Activated CD8-positive, alpha-beta memory T cell treated with anti-CD3 and anti-CD28 coated beads, Interleukin-2, amount 10 ng/mL, durations not matched to agents 7 days and 5 days (primary cell): Measurements from ENCODE around the gene RBM38. TPM values are rescaled to one million over a fixed set of nuclear protein-coding genes. Genes with fewer than 3 reads are reported as not detected.
"Not testable (repeated sequence)": the region's sequence is repeated elsewhere in the genome, so short reads cannot be mapped to it uniquely, and the experiment has no call there.

Experiments used
- ATAC-seq: fragments of 150-1000 bp; cut with Tn5 transposase; one replicate; pipeline ENCODE4 v1.10.0; 2021; ENCODE audit warnings: moderate library complexity
- CTCF ChIA-PET: fragments of 350-600 bp; sonication (Branson Sonifier 250); formaldehyde crosslinking; loops from one replicate; lab custom pipeline; 2021; ENCODE audit warnings: antibody characterized with exemption; lab: Charles Lee
- DNase-seq: peaks from one replicate; pipeline ENCODE4 v3.0.0-alpha.2; 2020
- H3K27ac Mint-ChIP-seq: one replicate; pipeline ENCODE4 v1.8.0; 2021; ENCODE audit warnings: mild to moderate bottlenecking, mixed read lengths
- H3K27me3 Mint-ChIP-seq: one replicate; pipeline ENCODE4 v1.8.0; 2021; ENCODE audit warnings: mixed read lengths
- H3K36me3 Mint-ChIP-seq: one replicate; pipeline ENCODE4 v1.8.0; 2021; ENCODE audit warnings: mild to moderate bottlenecking, mixed read lengths
- H3K4me1 Mint-ChIP-seq: one replicate; pipeline ENCODE4 v1.8.0; 2021; ENCODE audit warnings: mixed read lengths
- H3K4me3 Mint-ChIP-seq: one replicate; pipeline ENCODE4 v1.8.0; 2021; ENCODE audit warnings: mild to moderate bottlenecking, moderate library complexity, mixed read lengths
- H3K9me3 Mint-ChIP-seq: one replicate; pipeline ENCODE4 v1.8.0; 2022; ENCODE audit warnings: low read depth, mixed read lengths
- total RNA-seq, 2 experiments: library from RNA; stranded (reverse); gene quantifications; one replicate each; pipeline ENCODE4 v1.2.3, GENCODE V29; 2021

The RBM38 gene
- total RNA-seq, 2 experiments from 2014 or later: 74.8 to 91.9 TPM

DNA sequence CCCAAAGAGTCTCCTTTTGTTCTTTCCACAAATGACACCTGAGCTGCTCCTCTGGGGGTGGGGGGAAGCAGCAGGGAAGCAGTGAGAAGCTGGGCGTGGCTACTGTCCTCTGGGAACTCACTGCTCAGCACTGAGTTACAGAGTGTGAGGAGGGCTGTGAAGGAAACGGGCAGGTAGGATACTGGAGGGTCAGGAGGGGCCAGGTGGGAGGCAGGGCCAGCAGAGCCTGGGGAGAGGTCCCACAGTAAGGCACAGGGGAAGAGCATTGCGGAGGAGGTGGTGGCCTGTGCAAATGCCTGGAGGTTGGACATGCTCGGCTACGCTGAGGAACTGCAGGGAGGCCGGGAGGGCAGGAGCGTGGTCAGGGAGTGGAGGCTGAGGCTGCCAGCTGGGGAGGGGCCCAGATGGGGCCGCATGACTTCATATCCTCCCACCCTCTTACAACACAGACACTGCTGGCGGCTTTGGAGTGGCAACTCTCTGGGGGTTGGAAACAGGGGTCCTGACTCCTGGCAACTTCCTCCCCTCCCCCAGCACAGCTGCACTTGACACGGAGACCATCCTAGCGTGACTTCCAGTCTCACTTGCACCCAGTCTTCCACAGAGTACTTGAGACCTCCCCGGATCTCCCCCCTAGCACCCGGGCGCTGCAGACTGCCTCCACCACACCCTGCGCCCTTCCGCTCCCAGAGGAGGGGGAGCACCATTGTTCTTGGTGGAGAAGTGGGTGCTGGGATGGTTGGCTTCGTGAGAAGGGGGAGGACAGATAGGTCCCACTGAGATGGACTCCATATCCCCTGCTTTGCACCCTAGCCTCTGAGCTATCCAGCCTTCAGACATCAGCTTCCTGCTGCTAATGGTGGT is 34.2 kb downstream of the RBM38 start:
- H3K27ac Mint-ChIP-seq: no peak overlapping the region
- no peak for ATAC-seq
- H3K27me3 Mint-ChIP-seq: peaks cover 4% of the 10 kb centered on the region
- no peaks in the 10 kb centered on the region for H3K36me3 Mint-ChIP-seq
- CTCF ChIA-PET: interaction anchor here (1.6 to 2.2 kb wide), 2 partner anchors 13 to 27 kb away, joined by 5 to 8 read pairs; no protein-coding TSS in a partner anchor
- no peak overlapping the region for H3K4me3 Mint-ChIP-seq
- peaks cover 13% of the 10 kb centered on the region for H3K4me1 Mint-ChIP-seq
- H3K9me3 Mint-ChIP-seq: no peaks in the 10 kb centered on the region
- no peak for DNase-seq

DNA sequence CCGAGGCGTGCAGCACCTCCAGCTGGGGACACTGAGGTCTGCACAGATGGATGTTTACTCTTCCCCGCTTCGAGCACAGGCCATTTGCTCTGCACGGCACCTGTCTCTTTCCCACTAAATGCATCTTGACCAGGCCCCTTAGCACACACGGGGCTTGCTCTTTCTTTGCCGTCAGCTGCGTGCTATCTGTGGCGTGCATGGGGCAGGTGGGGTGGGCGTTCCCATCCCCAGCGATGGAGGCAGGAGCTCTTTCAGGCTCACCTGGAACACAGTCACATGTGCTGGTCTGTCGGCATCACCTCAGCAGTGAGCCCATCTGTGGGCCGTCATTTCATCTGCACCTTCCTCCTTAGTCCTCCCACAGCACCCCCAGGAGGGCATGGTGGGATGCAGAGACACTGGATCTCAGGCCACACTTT is 35.1 kb downstream of the RBM38 start:
- CTCF ChIA-PET: interaction anchor here (1.5 to 2.2 kb wide), 2 partner anchors 13 to 72 kb away, joined by 3 to 8 read pairs; no protein-coding TSS in a partner anchor
- H3K9me3 Mint-ChIP-seq: no peaks in the 10 kb centered on the region
- H3K27me3 Mint-ChIP-seq: peaks cover 4% of the 10 kb centered on the region
- DNase-seq (no peak), ATAC-seq (no peak)
- no peak overlapping the region for H3K4me3 Mint-ChIP-seq
- no peak overlapping the region for H3K27ac Mint-ChIP-seq
- H3K36me3 Mint-ChIP-seq: no peaks in the 10 kb centered on the region
- peaks cover 15% of the 10 kb centered on the region for H3K4me1 Mint-ChIP-seq

DNA sequence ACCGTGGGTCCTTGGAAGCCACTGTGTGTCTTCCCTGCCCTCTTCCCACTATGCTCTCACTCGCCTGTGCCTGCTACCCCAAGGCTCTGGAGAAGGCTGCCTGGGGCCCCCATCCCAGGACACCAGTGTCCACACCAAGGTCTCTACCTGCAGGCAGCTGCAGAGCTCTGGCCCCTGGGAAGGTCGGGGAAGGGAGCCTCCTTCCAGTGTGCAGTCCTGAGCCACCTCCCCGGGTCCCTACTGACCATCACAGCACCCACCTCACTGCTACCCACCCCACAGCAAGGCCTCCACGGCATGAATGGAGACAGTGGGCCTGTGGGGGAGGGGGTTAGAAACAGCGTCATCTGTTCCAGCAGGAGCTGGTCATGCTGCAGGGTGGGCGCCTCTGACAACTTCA is 35.6 kb downstream of the RBM38 start:
- ATAC-seq: no peak
- Mint-ChIP-seq H3K27ac (no peak overlapping the region), H3K4me3 (no peak overlapping the region), H3K9me3 (no peaks in the 10 kb centered on the region), H3K4me1 (peaks cover 20% of the 10 kb centered on the region), H3K27me3 (peaks cover 4% of the 10 kb centered on the region), H3K36me3 (no peaks in the 10 kb centered on the region)
- DNase-seq: no peak
- CTCF ChIA-PET: interaction anchor here (1.5 to 2.2 kb wide), 2 partner anchors 14 to 71 kb away, joined by 3 to 8 read pairs; no protein-coding TSS in a partner anchor

DNA sequence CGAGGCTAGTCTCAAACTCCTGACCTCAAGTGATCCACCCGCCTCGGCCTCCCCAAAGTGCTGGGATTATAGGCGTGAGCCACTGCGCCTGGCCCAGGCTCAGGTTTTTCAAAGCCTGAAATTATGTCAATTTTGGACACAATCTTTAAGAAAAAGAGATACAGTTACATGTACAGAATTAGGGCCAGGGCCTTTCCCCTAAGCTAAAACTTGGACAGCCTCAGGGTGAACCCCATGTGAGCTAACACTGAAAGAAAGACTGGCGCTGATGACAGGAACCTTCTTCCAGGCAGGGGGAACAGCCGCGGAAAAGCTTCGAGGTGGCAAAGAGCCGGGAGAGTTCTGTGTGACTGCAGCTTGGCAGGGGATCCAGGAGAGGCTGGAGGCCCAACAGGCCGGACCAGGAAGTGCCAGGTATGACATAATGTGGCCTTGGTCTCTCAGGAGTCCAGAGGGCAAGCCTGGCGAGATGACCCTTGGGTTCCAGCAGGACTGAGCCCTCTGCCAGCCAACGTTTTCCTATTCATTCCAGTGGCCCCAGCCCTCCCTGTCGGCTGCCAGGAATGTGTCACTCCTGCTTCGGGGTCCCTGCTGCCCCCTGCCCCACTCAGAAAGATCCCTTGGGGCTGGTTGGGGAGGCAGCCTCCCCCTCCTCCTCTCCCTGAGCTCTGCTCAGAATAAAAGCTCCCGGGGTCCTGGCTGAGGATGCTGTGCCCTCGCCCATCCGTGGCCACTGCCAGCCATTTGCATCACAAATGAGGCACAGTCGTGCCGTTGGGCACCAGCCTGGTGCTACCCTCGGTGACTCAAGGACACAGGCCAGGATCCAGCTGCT is 37.3 kb downstream of the RBM38 start:
- no peak for ATAC-seq
- DNase-seq: no peak
- Mint-ChIP-seq H3K27ac (no peak overlapping the region), H3K4me3 (no peak overlapping the region), H3K27me3 (peaks cover 4% of the 10 kb centered on the region), H3K36me3 (no peaks in the 10 kb centered on the region), H3K4me1 (peaks cover 35% of the 10 kb centered on the region), H3K9me3 (no peaks in the 10 kb centered on the region)
- CTCF ChIA-PET: interaction anchor here (1.4 kb wide), 1 partner anchor 46 kb away, joined by 3 read pairs; no protein-coding TSS in a partner anchor

DNA sequence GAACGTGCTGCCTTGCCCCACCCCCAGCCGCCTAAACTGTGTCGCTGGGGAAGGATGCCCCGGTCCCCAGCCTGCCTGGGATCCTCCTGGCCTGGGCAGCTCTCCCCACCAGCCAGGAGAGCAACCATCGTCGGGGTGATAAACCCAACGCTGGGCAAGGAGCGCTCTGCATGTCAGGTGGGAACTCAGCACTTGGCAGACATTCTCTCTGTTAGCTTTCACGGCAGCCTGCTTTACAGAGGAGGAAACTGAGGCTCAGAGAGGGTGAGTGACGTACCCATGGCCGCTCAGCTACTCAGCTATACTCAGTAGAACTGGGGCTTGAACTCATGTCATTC is 37.9 kb downstream of the RBM38 start:
- DNase-seq: no peak
- Mint-ChIP-seq H3K27ac (no peak overlapping the region), H3K4me1 (peaks cover 40% of the 10 kb centered on the region), H3K9me3 (no peaks in the 10 kb centered on the region), H3K4me3 (no peak overlapping the region), H3K36me3 (peaks cover 2% of the 10 kb centered on the region), H3K27me3 (peaks cover 6% of the 10 kb centered on the region)
- ATAC-seq: no peak
- CTCF ChIA-PET: interaction anchor here (0.9 to 1.8 kb wide), 3 partner anchors 17 to 47 kb away, joined by 3 to 6 read pairs (median 3); no protein-coding TSS in a partner anchor

DNA sequence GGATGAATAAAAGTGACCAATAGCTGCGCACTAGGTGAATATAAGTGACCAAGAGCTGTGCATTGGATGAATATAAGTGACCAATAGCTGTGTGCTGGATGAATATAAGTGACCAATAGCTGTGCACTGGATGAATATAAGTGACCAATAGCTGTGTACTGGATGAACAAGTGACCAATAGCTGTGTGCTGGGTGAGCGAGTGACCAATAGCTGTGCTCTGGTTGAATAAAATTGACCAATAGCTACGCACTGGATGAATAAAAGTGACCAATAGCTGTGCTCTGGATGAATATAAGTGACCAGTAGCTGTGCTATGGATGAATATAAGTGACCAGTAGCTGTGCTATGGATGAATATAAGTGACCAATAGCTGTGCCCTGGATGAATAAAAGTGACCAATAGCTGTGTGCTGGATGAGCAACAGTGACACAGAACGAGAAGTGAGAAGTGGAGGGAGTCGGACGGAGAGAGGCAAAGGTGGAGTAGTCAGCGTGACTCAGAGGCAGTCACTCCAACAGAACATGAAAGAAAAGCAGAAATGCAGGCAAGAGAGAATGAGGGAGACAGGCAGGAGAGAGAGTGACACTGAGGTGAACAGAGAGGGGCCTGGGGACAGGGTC is 38.5 kb downstream of the RBM38 start:
- H3K4me3 Mint-ChIP-seq: no peak overlapping the region
- CTCF ChIA-PET: interaction anchor here (0.9 to 1.8 kb wide), 3 partner anchors 17 to 47 kb away, joined by 3 to 6 read pairs (median 3); no protein-coding TSS in a partner anchor
- peaks cover 45% of the 10 kb centered on the region for H3K4me1 Mint-ChIP-seq
- H3K27me3 Mint-ChIP-seq: peaks cover 8% of the 10 kb centered on the region
- no peaks in the 10 kb centered on the region for H3K9me3 Mint-ChIP-seq
- H3K36me3 Mint-ChIP-seq: peaks cover 3% of the 10 kb centered on the region
- DNase-seq (no peak), ATAC-seq (no peak)
- no peak overlapping the region for H3K27ac Mint-ChIP-seq

DNA sequence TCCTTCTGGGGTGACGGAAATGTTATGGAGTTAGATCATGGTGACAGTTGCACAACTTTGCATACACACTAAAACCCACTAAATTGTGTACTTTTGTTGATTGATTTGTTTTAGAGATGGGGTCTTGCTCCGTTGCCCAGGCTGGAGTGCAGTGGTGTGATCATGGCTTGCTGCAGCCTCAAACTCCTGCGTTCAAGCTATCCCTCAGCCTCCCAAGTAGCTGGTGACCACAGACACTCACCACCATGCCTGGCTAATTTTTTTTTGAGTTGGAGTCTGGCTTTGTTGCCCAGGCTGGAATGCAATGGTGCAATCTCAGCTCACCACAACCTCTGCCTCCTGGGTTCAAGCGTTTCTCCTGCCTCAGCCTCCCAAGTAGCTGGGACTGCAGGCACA is 39.0 kb downstream of the RBM38 start:
- H3K36me3 Mint-ChIP-seq: not testable (repeated sequence)

DNA sequence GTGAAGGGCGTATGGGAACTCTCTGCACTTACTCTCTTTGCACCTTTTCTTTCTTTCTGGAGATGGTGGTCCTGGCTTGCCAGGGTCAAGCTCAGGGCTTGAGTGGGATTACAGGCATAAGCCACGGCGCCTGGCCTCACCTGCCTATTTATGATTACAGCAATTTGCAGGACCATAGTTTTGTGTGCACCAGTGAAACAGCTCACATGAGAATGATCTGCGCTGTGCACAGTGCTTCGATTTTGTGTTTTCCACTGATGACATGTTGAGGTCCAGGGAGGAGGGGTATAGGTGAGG is 40.3 kb downstream of the RBM38 start:
- ATAC-seq (no peak), DNase-seq (no peak)
- H3K36me3 Mint-ChIP-seq: peaks cover 3% of the 10 kb centered on the region
- H3K27ac Mint-ChIP-seq: peak overlapping the region; percentile 61
- no peaks in the 10 kb centered on the region for H3K9me3 Mint-ChIP-seq
- CTCF ChIA-PET: interaction anchor here (1.2 to 2.0 kb wide), 3 partner anchors 33 to 42 kb away, joined by 3 to 15 read pairs (median 5); partner anchors contain the start of gene RBM38
- peaks cover 56% of the 10 kb centered on the region for H3K4me1 Mint-ChIP-seq
- H3K27me3 Mint-ChIP-seq: peaks cover 15% of the 10 kb centered on the region
- H3K4me3 Mint-ChIP-seq: no peak overlapping the region

More for the DNA sequence above, 39.0 kb downstream of the RBM38 start:
- H3K4me3 Mint-ChIP-seq, ATAC-seq, DNase-seq, H3K27ac Mint-ChIP-seq, H3K9me3 Mint-ChIP-seq: not testable (repeated sequence)
- peaks cover 47% of the 10 kb centered on the region for H3K4me1 Mint-ChIP-seq
- peaks cover 12% of the 10 kb centered on the region for H3K27me3 Mint-ChIP-seq
- CTCF ChIA-PET: interaction anchor here (1.8 kb wide), 1 partner anchor 18 kb away, joined by 6 read pairs; no protein-coding TSS in a partner anchor

DNA sequence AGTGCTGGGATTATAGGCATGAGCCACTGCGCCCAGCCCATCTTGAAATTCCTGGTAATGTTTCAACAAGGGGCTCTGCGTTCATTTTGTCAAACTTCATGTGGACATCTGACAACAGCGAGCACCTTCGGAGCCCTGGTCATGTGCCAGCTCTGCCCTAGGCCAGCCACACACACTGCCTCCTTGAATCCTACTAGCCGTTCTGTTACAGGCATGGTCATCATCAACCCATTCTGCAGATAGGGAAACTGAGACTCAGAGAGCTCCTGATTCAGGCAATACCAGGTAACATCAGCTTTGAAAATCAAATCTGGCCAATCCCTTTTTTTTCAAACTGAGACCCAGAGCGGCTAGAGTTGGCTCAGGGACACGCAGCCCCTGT is 41.3 kb downstream of the RBM38 start:
- peaks cover 5% of the 10 kb centered on the region for H3K36me3 Mint-ChIP-seq
- H3K4me1 Mint-ChIP-seq: peaks cover 56% of the 10 kb centered on the region
- DNase-seq (no peak), ATAC-seq (no peak)
- H3K27me3 Mint-ChIP-seq: peaks cover 15% of the 10 kb centered on the region
- H3K4me3 Mint-ChIP-seq: no peak overlapping the region
- no peaks in the 10 kb centered on the region for H3K9me3 Mint-ChIP-seq
- peak overlapping the region; percentile 86 for H3K27ac Mint-ChIP-seq
- CTCF ChIA-PET: interaction anchor here (0.9 to 4.5 kb wide), 9 partner anchors 15 to 86 kb away, joined by 3 to 26 read pairs (median 5); partner anchors contain the start of gene RBM38

DNA sequence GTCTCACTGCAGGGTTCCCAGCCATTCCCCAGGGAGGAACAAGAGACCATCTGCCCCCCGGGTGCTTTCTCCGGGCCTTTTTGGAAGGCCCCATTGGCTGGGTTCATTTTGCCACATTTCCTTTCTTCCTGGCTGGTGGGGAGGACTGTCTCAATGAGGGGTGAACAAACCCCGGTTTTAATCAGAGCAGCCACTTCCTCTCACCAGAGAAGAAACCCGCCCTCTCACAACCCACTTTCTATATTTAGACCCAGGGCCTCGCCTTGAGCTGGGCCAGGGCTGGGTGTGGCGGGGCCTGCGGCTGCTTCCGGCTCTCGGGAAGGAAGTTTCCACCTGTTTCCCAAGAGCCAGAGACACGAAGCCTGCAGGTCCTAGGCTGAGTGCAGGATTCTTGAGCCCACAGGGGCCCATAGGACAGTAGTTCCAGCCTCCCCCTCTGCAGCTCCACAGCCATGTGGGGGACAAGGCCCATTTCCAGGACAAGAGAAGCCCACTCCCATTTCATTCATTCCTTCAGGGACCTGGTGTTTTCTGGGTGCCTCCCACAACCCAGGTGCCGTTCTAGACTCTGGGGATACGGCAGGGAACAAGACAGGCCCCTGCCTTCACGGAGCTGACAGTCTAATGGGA is 41.8 kb downstream of the RBM38 start:
- ATAC-seq: peak; percentile 93
- no peak overlapping the region for H3K4me3 Mint-ChIP-seq
- CTCF ChIA-PET: interaction anchor here (0.9 to 4.5 kb wide), 11 partner anchors 12 to 86 kb away, joined by 3 to 26 read pairs (median 4); partner anchors contain the start of gene RBM38
- H3K4me1 Mint-ChIP-seq: peaks cover 54% of the 10 kb centered on the region
- H3K27me3 Mint-ChIP-seq: peaks cover 15% of the 10 kb centered on the region
- peaks cover 5% of the 10 kb centered on the region for H3K36me3 Mint-ChIP-seq
- peak; percentile 91 for DNase-seq
- peak overlapping the region; percentile 86 for H3K27ac Mint-ChIP-seq
- H3K9me3 Mint-ChIP-seq: no peaks in the 10 kb centered on the region

DNA sequence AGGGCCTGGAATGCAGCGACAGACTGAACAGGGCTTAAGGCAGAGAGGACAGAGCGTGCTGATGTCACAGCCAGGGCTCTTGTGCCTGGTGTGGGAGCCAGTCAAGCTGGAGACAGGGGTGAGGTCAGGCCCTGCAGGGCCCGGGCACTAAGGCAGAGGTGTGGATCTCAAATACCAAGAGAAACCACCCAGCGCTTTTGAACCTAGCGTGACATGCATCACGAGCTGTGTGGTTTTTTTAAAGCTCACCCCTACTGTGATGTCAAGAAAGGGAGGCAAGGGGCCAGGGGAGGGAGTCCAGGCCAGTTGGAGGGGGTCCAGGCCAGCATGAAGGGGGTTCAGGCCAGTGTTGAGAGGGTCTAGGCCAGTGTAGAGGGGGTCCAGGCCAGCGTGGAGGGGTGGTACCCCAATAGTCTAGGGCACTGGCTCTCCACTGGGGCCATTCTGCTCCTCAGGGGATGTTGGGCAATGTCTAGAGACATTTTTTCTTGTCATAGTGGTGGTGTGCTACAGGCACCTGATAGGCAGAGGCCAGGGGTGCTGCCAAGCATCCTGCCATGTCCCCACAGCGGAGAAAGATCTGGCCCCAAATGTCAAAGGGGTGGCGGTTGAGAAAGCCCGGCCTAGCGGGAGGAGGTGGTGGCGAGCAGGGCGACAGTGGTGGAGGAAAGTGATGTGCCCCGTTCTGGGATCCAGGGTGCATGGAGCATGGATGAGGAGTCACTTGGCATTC is 42.6 kb downstream of the RBM38 start:
- ATAC-seq (peak; percentile 68), DNase-seq (peak; percentile 81)
- H3K4me3 Mint-ChIP-seq: no peak overlapping the region
- peaks cover 15% of the 10 kb centered on the region for H3K27me3 Mint-ChIP-seq
- H3K36me3 Mint-ChIP-seq: peaks cover 5% of the 10 kb centered on the region
- CTCF ChIA-PET: interaction anchor here (0.8 to 4.5 kb wide), 7 partner anchors 13 to 64 kb away, joined by 3 to 26 read pairs (median 4); no protein-coding TSS in a partner anchor
- H3K4me1 Mint-ChIP-seq: peaks cover 54% of the 10 kb centered on the region
- peak overlapping the region; percentile 86 for H3K27ac Mint-ChIP-seq
- H3K9me3 Mint-ChIP-seq: no peaks in the 10 kb centered on the region

DNA sequence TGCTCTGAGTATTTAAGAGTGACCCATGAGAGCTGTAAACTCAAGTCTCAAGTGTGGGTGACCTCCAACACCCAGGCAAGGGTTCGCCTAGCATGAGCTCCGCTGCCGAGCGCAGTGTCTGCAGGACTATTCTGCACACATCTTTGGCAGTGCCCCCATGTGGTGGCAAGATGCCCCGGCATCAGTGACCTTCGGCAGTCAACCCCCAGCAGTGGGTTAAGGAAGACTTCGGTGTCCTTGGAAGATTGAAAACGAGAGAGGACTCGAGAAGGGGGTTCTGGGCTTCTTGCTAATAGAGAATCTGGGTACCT is 43.1 kb downstream of the RBM38 start:
- CTCF ChIA-PET: interaction anchor here (0.8 to 4.5 kb wide), 8 partner anchors 10 to 64 kb away, joined by 3 to 26 read pairs (median 8); no protein-coding TSS in a partner anchor
- H3K4me1 Mint-ChIP-seq: peaks cover 54% of the 10 kb centered on the region
- peaks cover 15% of the 10 kb centered on the region for H3K27me3 Mint-ChIP-seq
- no peak overlapping the region for H3K4me3 Mint-ChIP-seq
- no peak for ATAC-seq
- peaks cover 5% of the 10 kb centered on the region for H3K36me3 Mint-ChIP-seq
- H3K27ac Mint-ChIP-seq: peak overlapping the region; percentile 86
- no peaks in the 10 kb centered on the region for H3K9me3 Mint-ChIP-seq
- DNase-seq: no peak
